Smooth muscle cell (in vitro differentiated cells): ENCODE measurements around the gene RILPL1. TPM values are rescaled to one million over a fixed set of nuclear protein-coding genes. Genes with fewer than 3 reads are reported as not detected.
"Not testable (repeated sequence)": the region's sequence is repeated elsewhere in the genome, so short reads cannot be mapped to it uniquely, and the experiment has no call there.

ENCODE experiments used
- DNase-seq: peaks from one replicate; lab custom pipeline; 2025; ENCODE audit not compliant: unreplicated experiment; lab: John Stamatoyannopoulos, UW
- H2AFZ ChIP-seq: fragments of 200-600 bp; sonication (generic); 2 replicates; pipeline ENCODE4 v1.6.0; 2016; ENCODE audit warnings: antibody characterized with exemption, low read depth, mild to moderate bottlenecking
- H3F3A ChIP-seq: fragments of 200-600 bp; sonication (generic); 2 replicates; pipeline ENCODE4 v1.6.0; 2017; ENCODE audit warnings: antibody characterized with exemption, low read depth
- H3K27ac ChIP-seq: fragments of 200-600 bp; sonication (generic); 2 replicates; pipeline ENCODE4 v1.5.1; 2016; ENCODE audit warnings: low read depth, mild to moderate bottlenecking
- H3K27me3 ChIP-seq: fragments of 200-600 bp; sonication (generic); 2 replicates; pipeline ENCODE4 v1.6.1; 2016; ENCODE audit warnings: low read depth, mild to moderate bottlenecking
- H3K36me3 ChIP-seq: fragments of 200-600 bp; sonication (generic); 2 replicates; pipeline ENCODE4 v1.5.1; 2016; ENCODE audit warnings: low read depth
- H3K4me1 ChIP-seq: fragments of 200-600 bp; sonication (generic); 2 replicates; pipeline ENCODE4 v1.5.1; 2016; ENCODE audit warnings: low read depth
- H3K4me2 ChIP-seq: fragments of 200-600 bp; sonication (generic); 2 replicates; pipeline ENCODE4 v1.6.0; 2016; ENCODE audit warnings: mild to moderate bottlenecking
- H3K4me3 ChIP-seq: fragments of 200-600 bp; sonication (generic); 2 replicates; pipeline ENCODE4 v1.5.1; 2016; ENCODE audit warnings: mild to moderate bottlenecking
- H3K79me2 ChIP-seq: fragments of 200-600 bp; sonication (generic); 2 replicates; pipeline ENCODE4 v1.6.0; 2016; ENCODE audit warnings: low read depth, mild to moderate bottlenecking
- H3K9ac ChIP-seq: fragments of 200-600 bp; sonication (generic); 2 replicates; pipeline ENCODE4 v1.6.0; 2016; ENCODE audit warnings: low read depth
- H3K9me3 ChIP-seq: fragments of 200-600 bp; sonication (generic); replicated peaks from 2 replicates; pipeline ENCODE4 v1.5.1; 2016; ENCODE audit warnings: low read depth
- H4K20me1 ChIP-seq: fragments of 200-600 bp; sonication (generic); 2 replicates; pipeline ENCODE4 v1.6.0; 2016; ENCODE audit warnings: low read depth
- WGBS: methylation state at CpG from one replicate; pipeline ENCODE4 v1.1.7; 2016; ENCODE audit warnings: low lambda C conversion rate; 5-methylcytosine and 5-hydroxymethylcytosine counted together
- polyA plus RNA-seq: library from polyadenylated mRNA; unstranded; fragments of >200 nt; fragmentation: Nextera tagmentation; extraction: Ambion mirVana; gene quantifications from 2 replicates; pipeline ENCODE4 v1.2.1, GENCODE V29; 2016
- total RNA-seq: library from RNA; depleted of rRNA; stranded (reverse); fragments of >200 nt; gene quantifications from 2 replicates; pipeline ENCODE4 v1.2.3, GENCODE V29; 2014
- TF ChIP-seq, protein P1 (sequence below): fragments of 200-600 bp; sonication (generic); IDR thresholded peaks from 2 replicates; pipeline ENCODE4 v1.5.1; 2017; ENCODE audit warnings: borderline replicate concordance, mild to moderate bottlenecking, antibody characterized with exemption; ENCODE audit not compliant: insufficient read depth, poor library complexity, severe bottlenecking

RILPL1 gene
- total and polyA plus RNA-seq, 2 experiments from 2014 or later = 17.9 to 29.8 TPM

GRCh38 chr12:123559468-123559867 is 25.9 kb upstream of the RILPL1 start:
- Histone ChIP-seq H3K9ac (no peak overlapping the region), H3K9me3 (no peaks in the 10 kb centered on the region), H4K20me1 (no peaks in the 10 kb centered on the region), H3K27ac (no peak overlapping the region), H3K79me2 (no peaks in the 10 kb centered on the region), H2AFZ (no peak overlapping the region), H3K4me1 (no peaks in the 10 kb centered on the region), H3K27me3 (no peaks in the 10 kb centered on the region), H3K36me3 (no peaks in the 10 kb centered on the region), H3F3A (no peaks in the 10 kb centered on the region), H3K4me2 (no peak overlapping the region), H3K4me3 (no peak overlapping the region)
- 91% methylated on average over 3 of the region's 3 CpGs for whole genome bisulfite sequencing
- DNase-seq = no peak
- TF ChIP-seq, protein P1, sequence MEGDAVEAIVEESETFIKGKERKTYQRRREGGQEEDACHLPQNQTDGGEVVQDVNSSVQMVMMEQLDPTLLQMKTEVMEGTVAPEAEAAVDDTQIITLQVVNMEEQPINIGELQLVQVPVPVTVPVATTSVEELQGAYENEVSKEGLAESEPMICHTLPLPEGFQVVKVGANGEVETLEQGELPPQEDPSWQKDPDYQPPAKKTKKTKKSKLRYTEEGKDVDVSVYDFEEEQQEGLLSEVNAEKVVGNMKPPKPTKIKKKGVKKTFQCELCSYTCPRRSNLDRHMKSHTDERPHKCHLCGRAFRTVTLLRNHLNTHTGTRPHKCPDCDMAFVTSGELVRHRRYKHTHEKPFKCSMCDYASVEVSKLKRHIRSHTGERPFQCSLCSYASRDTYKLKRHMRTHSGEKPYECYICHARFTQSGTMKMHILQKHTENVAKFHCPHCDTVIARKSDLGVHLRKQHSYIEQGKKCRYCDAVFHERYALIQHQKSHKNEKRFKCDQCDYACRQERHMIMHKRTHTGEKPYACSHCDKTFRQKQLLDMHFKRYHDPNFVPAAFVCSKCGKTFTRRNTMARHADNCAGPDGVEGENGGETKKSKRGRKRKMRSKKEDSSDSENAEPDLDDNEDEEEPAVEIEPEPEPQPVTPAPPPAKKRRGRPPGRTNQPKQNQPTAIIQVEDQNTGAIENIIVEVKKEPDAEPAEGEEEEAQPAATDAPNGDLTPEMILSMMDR = no peak

- not testable (repeated sequence) for H2AFZ ChIP-seq, H3K79me2 ChIP-seq, H3K9ac ChIP-seq, H3K27ac ChIP-seq, H3K36me3 ChIP-seq, H4K20me1 ChIP-seq, H3F3A ChIP-seq, H3K27me3 ChIP-seq, H3K4me3 ChIP-seq, H3K4me2 ChIP-seq, H3K4me1 ChIP-seq, H3K9me3 ChIP-seq, DNase-seq
- WGBS = 97% methylated on average over 14 of the region's 14 CpGs
Measured at GRCh38 chr12:123558487-123558886, 25.0 kb upstream of the RILPL1 start.

- not testable (repeated sequence) for H3K9me3 ChIP-seq, H4K20me1 ChIP-seq, H3K79me2 ChIP-seq, H2AFZ ChIP-seq, H3K36me3 ChIP-seq, H3K27me3 ChIP-seq, H3K4me3 ChIP-seq, H3K27ac ChIP-seq, H3F3A ChIP-seq, H3K9ac ChIP-seq, H3K4me2 ChIP-seq, DNase-seq, H3K4me1 ChIP-seq
- WGBS = 89% methylated on average over 5 of the region's 5 CpGs
Measured at GRCh38 chr12:123554843-123555242, 21.3 kb upstream of the RILPL1 start.

- not testable (repeated sequence) for H3K27me3 ChIP-seq, H2AFZ ChIP-seq, H3K9me3 ChIP-seq, H3F3A ChIP-seq, H3K4me2 ChIP-seq, H4K20me1 ChIP-seq, H3K4me3 ChIP-seq, H3K9ac ChIP-seq, H3K36me3 ChIP-seq, DNase-seq, H3K27ac ChIP-seq, H3K4me1 ChIP-seq, H3K79me2 ChIP-seq
- 65% methylated on average over 2 of the region's 2 CpGs for WGBS
Measured at GRCh38 chr12:123554136-123554535, 20.6 kb upstream of the RILPL1 start.

GRCh38 chr12:123550700-123551099 is 17.2 kb upstream of the RILPL1 start:
- no peaks in the 10 kb centered on the region for H3K4me1 ChIP-seq
- H2AFZ ChIP-seq = no peak overlapping the region
- no peaks in the 10 kb centered on the region for H3K9me3 ChIP-seq
- H3F3A ChIP-seq = no peaks in the 10 kb centered on the region
- no peak overlapping the region for H3K4me2 ChIP-seq
- H3K27me3 ChIP-seq = no peaks in the 10 kb centered on the region
- no peak overlapping the region for H3K4me3 ChIP-seq
- no peaks in the 10 kb centered on the region for H4K20me1 ChIP-seq
- WGBS = 97% methylated on average over 2 of the region's 2 CpGs
- TF ChIP-seq, protein P1 = no peak
- DNase-seq = no peak
- H3K36me3 ChIP-seq = no peaks in the 10 kb centered on the region
- no peak overlapping the region for H3K9ac ChIP-seq
- H3K79me2 ChIP-seq = no peaks in the 10 kb centered on the region
- H3K27ac ChIP-seq = no peak overlapping the region
